IMR-90 (cell line): ENCODE results near the gene PRKAG2. TPM values are rescaled to one million over a fixed set of nuclear protein-coding genes. Genes with fewer than 3 reads are reported as not detected.

Experiments used
- ATAC-seq: fragments of 200-7000 bp; cut with Tn5 transposase; 2 replicates; pipeline ENCODE4 v1.9.1; 2020; ENCODE audit warnings: low read depth, mild to moderate bottlenecking, moderate library complexity
- BruUV-seq: library from RNA; stranded (reverse); fragments of 400-500 nt; replicated peaks from 2 replicates; lab custom pipeline; 2021; lab: Mats Ljungman, UMichigan
- CTCF ChIA-PET: fragments of 300-600 bp; formaldehyde crosslinking; extraction: SDS; loops from one replicate; lab custom pipeline; 2021; ENCODE audit warnings: antibody characterized with exemption; lab: Yijun Ruan, JAX
- POLR2A ChIA-PET: fragments of 300-600 bp; sonication (Branson Sonifier 250); formaldehyde crosslinking; loops from one replicate; lab custom pipeline; 2022; ENCODE audit warnings: antibody characterized with exemption; ENCODE audit not compliant: unreplicated experiment; lab: Charles Lee
- DNase-seq: peaks from one replicate; pipeline ENCODE4 v3.0.0; 2013
- H2AFZ ChIP-seq: replicated peaks from 2 replicates; pipeline ENCODE3; 2013; ENCODE audit warnings: low read length, mild to moderate bottlenecking; ENCODE audit not compliant: poor library complexity
- H2AK5ac ChIP-seq: 2 replicates; pipeline ENCODE4 v1.6.1; 2013; ENCODE audit warnings: low read depth, low read length, inconsistent platforms
- H2AK9ac ChIP-seq: replicated peaks from 2 replicates; pipeline ENCODE3; 2013; ENCODE audit warnings: mild to moderate bottlenecking, low read depth, low read length, moderate library complexity; ENCODE audit not compliant: poor library complexity
- H2BK120ac ChIP-seq: 2 replicates; pipeline ENCODE4 v1.6.1; 2013; ENCODE audit warnings: low read depth, low read length, inconsistent platforms
- H2BK15ac ChIP-seq: 3 replicates; pipeline ENCODE4 v1.6.1; 2013; ENCODE audit warnings: low read depth, low read length, inconsistent platforms
- H2BK20ac ChIP-seq: 2 replicates; pipeline ENCODE4 v1.6.1; 2013; ENCODE audit warnings: low read depth, mild to moderate bottlenecking, inconsistent platforms, low read length, moderate library complexity
- H2BK5ac ChIP-seq: 2 replicates; pipeline ENCODE4 v1.6.1; 2013; ENCODE audit warnings: mild to moderate bottlenecking, low read depth, low read length, inconsistent platforms; ENCODE audit not compliant: poor library complexity, severe bottlenecking
- H3K14ac ChIP-seq: replicated peaks from 2 replicates; pipeline ENCODE4 v1.6.1; 2013; ENCODE audit warnings: low read depth, low read length, inconsistent platforms
- H3K18ac ChIP-seq: 2 replicates; pipeline ENCODE4 v1.6.1; 2013; ENCODE audit warnings: low read depth, low read length, control low read depth
- H3K23ac ChIP-seq: 2 replicates; pipeline ENCODE4 v1.6.1; 2013; ENCODE audit warnings: low read depth, low read length, inconsistent platforms
- H3K27ac ChIP-seq: 2 replicates; pipeline ENCODE4 v1.5.1; 2013; ENCODE audit warnings: mild to moderate bottlenecking, control low read depth, low read length; ENCODE audit not compliant: insufficient read depth
- H3K27me3 ChIP-seq: 2 replicates; pipeline ENCODE4 v1.6.1; 2013; ENCODE audit warnings: low read length; ENCODE audit not compliant: control insufficient read depth, insufficient read depth
- H3K36me3 ChIP-seq: 2 replicates; pipeline ENCODE4 v1.6.1; 2013; ENCODE audit warnings: low read length, mixed read lengths; ENCODE audit not compliant: control insufficient read depth, insufficient read depth
- H3K4ac ChIP-seq: 2 replicates; pipeline ENCODE4 v1.6.1; 2013; ENCODE audit warnings: low read depth, low read length, inconsistent platforms
- H3K4me1 ChIP-seq: 2 replicates; pipeline ENCODE4 v1.6.1; 2013; ENCODE audit warnings: low read length, mixed read lengths; ENCODE audit not compliant: control insufficient read depth, insufficient read depth
- H3K4me2 ChIP-seq: 2 replicates; pipeline ENCODE4 v1.6.1; 2013; ENCODE audit warnings: low read depth, mild to moderate bottlenecking, control low read depth, low read length, moderate library complexity
- H3K4me3 ChIP-seq: 2 replicates; pipeline ENCODE4 v1.5.1; 2013; ENCODE audit warnings: low read depth, mild to moderate bottlenecking, control low read depth, low read length, moderate library complexity; ENCODE audit not compliant: insufficient read depth
- H3K56ac ChIP-seq: 2 replicates; pipeline ENCODE4 v1.6.1; 2013; ENCODE audit warnings: low read length, inconsistent platforms; ENCODE audit not compliant: insufficient read depth; ENCODE audit errors: extremely low read depth
- H3K79me1 ChIP-seq, 2 experiments: 2 replicates each; pipeline ENCODE4 v1.6.1; 2013; ENCODE audit warnings: low read length in 2 of 2, inconsistent platforms in 1 of 2, low read depth in 1 of 2
- H3K9ac ChIP-seq: 2 replicates; pipeline ENCODE4 v1.6.1; 2013; ENCODE audit warnings: low read depth, low read length, control low read depth
- H3K9me1 ChIP-seq: 2 replicates; pipeline ENCODE4 v1.6.1; 2013; ENCODE audit warnings: low read length, inconsistent platforms; ENCODE audit not compliant: insufficient read depth
- H3K9me3 ChIP-seq: 2 replicates; pipeline ENCODE4 v1.6.1; 2013; ENCODE audit warnings: low read length; ENCODE audit not compliant: control insufficient read depth, insufficient read depth
- H4K20me1 ChIP-seq: 2 replicates; pipeline ENCODE4 v1.6.1; 2013; ENCODE audit warnings: low read length, inconsistent platforms; ENCODE audit not compliant: insufficient read depth
- H4K5ac ChIP-seq: 2 replicates; pipeline ENCODE4 v1.6.1; 2013; ENCODE audit warnings: mild to moderate bottlenecking, low read depth, low read length, control low read depth
- H4K8ac ChIP-seq, 2 experiments: 2 replicates each; pipeline ENCODE4 v1.6.1; 2013; ENCODE audit warnings: low read depth in 2 of 2, low read length in 2 of 2, control low read depth in 1 of 2, inconsistent platforms in 1 of 2
- H4K91ac ChIP-seq: 2 replicates; pipeline ENCODE4 v1.6.1; 2013; ENCODE audit warnings: low read depth, low read length, inconsistent platforms; ENCODE audit not compliant: insufficient read depth
- BHLHE40 ChIP-seq: fragments of 150-350 bp; IDR thresholded peaks from 2 replicates; pipeline ENCODE4 v1.6.1; 2016; ENCODE audit warnings: mild to moderate bottlenecking, low read depth, low read length
- CEBPB ChIP-seq: IDR thresholded peaks from 2 replicates; pipeline ENCODE4 v1.6.1; 2012; ENCODE audit warnings: low read depth, low read length, improper control_type of control experiment
- CHD1 ChIP-seq: IDR thresholded peaks from 2 replicates; pipeline ENCODE4 v1.6.1; 2012; ENCODE audit warnings: low read depth, low read length, improper control_type of control experiment
- FOS ChIP-seq: fragments of 150-350 bp; IDR thresholded peaks from 2 replicates; pipeline ENCODE4 v1.6.1; 2016; ENCODE audit warnings: low read depth, low read length
- MAFK ChIP-seq: IDR thresholded peaks from 2 replicates; pipeline ENCODE4 v1.6.1; 2012; ENCODE audit warnings: low read depth, low read length, improper control_type of control experiment
- MAZ ChIP-seq: IDR thresholded peaks from 2 replicates; pipeline ENCODE4 v1.6.1; 2012; ENCODE audit warnings: low read depth, mild to moderate bottlenecking, low read length, improper control_type of control experiment, moderate library complexity, borderline replicate concordance
- MXI1 ChIP-seq: IDR thresholded peaks from 2 replicates; pipeline ENCODE4 v1.6.1; 2012; ENCODE audit warnings: low read depth, mild to moderate bottlenecking, low read length, moderate library complexity, borderline replicate concordance
- NFE2L2 ChIP-seq: fragments of 150-350 bp; IDR thresholded peaks from 2 replicates; pipeline ENCODE4 v1.6.1; 2016; ENCODE audit warnings: low read depth, mild to moderate bottlenecking, low read length
- POLR2A ChIP-seq: IDR thresholded peaks from 2 replicates; pipeline ENCODE4 v1.6.1; 2012; ENCODE audit warnings: mild to moderate bottlenecking, low read depth, low read length
- RAD21 ChIP-seq: IDR thresholded peaks from 2 replicates; pipeline ENCODE4 v1.6.1; 2012; ENCODE audit warnings: low read length, improper control_type of control experiment
- RCOR1 ChIP-seq: IDR thresholded peaks from 2 replicates; pipeline ENCODE4 v1.6.1; 2012; ENCODE audit warnings: mild to moderate bottlenecking, low read length, improper control_type of control experiment; ENCODE audit not compliant: insufficient replicate concordance
- RFX5 ChIP-seq: IDR thresholded peaks from 2 replicates; pipeline ENCODE4 v1.8.0; 2012; ENCODE audit warnings: low read depth, mild to moderate bottlenecking, low read length, moderate library complexity
- SMC3 ChIP-seq: fragments of 150-350 bp; IDR thresholded peaks from 2 replicates; pipeline ENCODE4 v1.6.1; 2016; ENCODE audit warnings: low read depth, mild to moderate bottlenecking, antibody characterized with exemption, low read length, moderate library complexity
- WGBS, 2 experiments: methylation state at CpG; one replicate each; pipeline versions ENCODE4 v1.1.5 to v1.1.7; 2013; ENCODE audit warnings: missing lambda C conversion rate in 2 of 2; ENCODE audit not compliant: insufficient read length in 1 of 2; ENCODE audit errors: extremely low coverage in 2 of 2; 5-methylcytosine and 5-hydroxymethylcytosine counted together
- dilution Hi-C: fragments of 300-500 bp; cut with HindIII; formaldehyde crosslinking; loops from one replicate; pipeline ENCODE4 v1.14.3; 2018; ENCODE audit warnings: low sequenced_read_pairs; ENCODE audit not compliant: unreplicated experiment
- in situ Hi-C: fragments of 300-500 bp; cut with MboI; formaldehyde crosslinking; loops from 3 replicates; pipeline ENCODE4 v1.14.3; 2019; ENCODE audit warnings: low sequenced_read_pairs, inconsistent platforms, mixed read lengths
- intact Hi-C: fragments of 100-400 bp; cut with micrococcal nuclease; formaldehyde crosslinking; loops from 2 replicates; pipeline ENCODE4 v1.10.0; 2022
- polyA plus RNA-seq, 3 experiments: library from polyadenylated mRNA; depleted of rRNA; stranded (reverse); fragments of >200 nt; gene quantifications; 2 replicates each; pipeline ENCODE4 v1.2.3, GENCODE V29; 2012; ENCODE audit warnings: low replicate concordance in 1 of 3
- total RNA-seq: library from RNA; depleted of rRNA; stranded (reverse); fragments of >200 nt; gene quantifications from 2 replicates; pipeline ENCODE4 v1.2.3, GENCODE V29; 2012
- TF ChIP-seq, protein P1 (sequence below): fragments of 150-350 bp; IDR thresholded peaks from 2 replicates; pipeline ENCODE4 v1.6.1; 2017; ENCODE audit warnings: mild to moderate bottlenecking, antibody characterized with exemption, low read length, low read depth
- TF ChIP-seq, protein P2 (sequence below): fragments of 150-350 bp; IDR thresholded peaks from 2 replicates; pipeline ENCODE4 v1.6.1; 2016; ENCODE audit warnings: low read depth, mild to moderate bottlenecking, low read length, moderate library complexity, borderline replicate concordance
- TF ChIP-seq, protein P3 (sequence below): conservative IDR thresholded peaks from 2 replicates; pipeline ENCODE4 v1.5.1; 2012; ENCODE audit warnings: mild to moderate bottlenecking, low read depth, low read length, improper control_type of control experiment

The PRKAG2 gene
- total and polyA plus RNA-seq, 2 of the 4 experiments (the other 2 are of a cell fraction), result 15.4 to 21.6 TPM

DNA sequence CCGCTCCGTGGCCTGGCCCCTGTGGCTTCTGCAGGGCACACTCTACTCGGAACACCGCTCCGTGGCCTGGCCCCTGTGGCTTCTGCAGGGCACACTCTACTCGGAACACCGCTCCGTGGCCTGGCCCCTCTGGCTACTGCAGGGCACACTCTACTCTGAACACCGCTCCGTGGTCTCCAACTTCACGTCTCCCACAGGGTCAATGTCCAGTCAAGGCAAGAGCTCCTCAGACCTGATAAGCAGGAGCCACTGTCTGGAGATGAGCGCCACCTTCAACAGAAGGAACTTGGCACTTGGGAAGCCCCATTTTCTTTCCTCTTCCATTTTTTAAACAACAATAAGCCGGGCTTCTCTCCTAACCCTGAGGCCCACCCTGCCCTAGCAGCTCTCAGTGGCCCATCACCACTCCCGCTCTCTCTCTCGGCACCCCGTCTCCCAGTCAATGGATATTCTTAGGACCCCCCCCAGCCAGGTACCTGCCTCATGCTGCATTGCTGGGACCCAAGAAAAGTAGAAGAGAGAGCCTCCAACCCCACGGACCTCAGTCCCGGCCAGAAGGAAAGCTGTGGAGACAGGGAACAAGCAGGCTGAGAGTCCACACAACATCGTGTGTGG, 56.3 kb downstream of the PRKAG2 start:
- dilution Hi-C loops (no loop called here), in situ Hi-C loops (no loop called here), intact Hi-C loops (no loop called here)
- no peak for DNase-seq
- H3K9ac ChIP-seq, result no peak overlapping the region
- CTCF ChIA-PET, result no interaction called here
- 81% methylated on average over 7 of the region's 19 CpGs; no CpG with 5 or more reads in 1 of the 2 experiments for WGBS, 2 experiments
- no peak overlapping the region for H2BK20ac ChIP-seq
- no peak overlapping the region for H2BK5ac ChIP-seq
- H3K27me3 ChIP-seq, result peaks cover 61% of the 10 kb centered on the region
- no peak overlapping the region for H3K4me2 ChIP-seq
- H3K4me1 ChIP-seq, result no peaks in the 10 kb centered on the region
- H3K14ac ChIP-seq, result no peak overlapping the region
- no peak overlapping the region for H3K4ac ChIP-seq
- H3K9me3 ChIP-seq, result no peaks in the 10 kb centered on the region
- TF ChIP-seq MAFK (no peak), RCOR1 (no peak), MXI1 (no peak), MAZ (no peak), NFE2L2 (no peak), FOS (no peak), CEBPB (no peak), RAD21 (no peak), SMC3 (no peak), CHD1 (no peak), POLR2A (no peak), BHLHE40 (no peak), RFX5 (no peak)
- TF ChIP-seq, protein P1, sequence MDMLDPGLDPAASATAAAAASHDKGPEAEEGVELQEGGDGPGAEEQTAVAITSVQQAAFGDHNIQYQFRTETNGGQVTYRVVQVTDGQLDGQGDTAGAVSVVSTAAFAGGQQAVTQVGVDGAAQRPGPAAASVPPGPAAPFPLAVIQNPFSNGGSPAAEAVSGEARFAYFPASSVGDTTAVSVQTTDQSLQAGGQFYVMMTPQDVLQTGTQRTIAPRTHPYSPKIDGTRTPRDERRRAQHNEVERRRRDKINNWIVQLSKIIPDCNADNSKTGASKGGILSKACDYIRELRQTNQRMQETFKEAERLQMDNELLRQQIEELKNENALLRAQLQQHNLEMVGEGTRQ, result no peak
- TF ChIP-seq, protein P2, sequence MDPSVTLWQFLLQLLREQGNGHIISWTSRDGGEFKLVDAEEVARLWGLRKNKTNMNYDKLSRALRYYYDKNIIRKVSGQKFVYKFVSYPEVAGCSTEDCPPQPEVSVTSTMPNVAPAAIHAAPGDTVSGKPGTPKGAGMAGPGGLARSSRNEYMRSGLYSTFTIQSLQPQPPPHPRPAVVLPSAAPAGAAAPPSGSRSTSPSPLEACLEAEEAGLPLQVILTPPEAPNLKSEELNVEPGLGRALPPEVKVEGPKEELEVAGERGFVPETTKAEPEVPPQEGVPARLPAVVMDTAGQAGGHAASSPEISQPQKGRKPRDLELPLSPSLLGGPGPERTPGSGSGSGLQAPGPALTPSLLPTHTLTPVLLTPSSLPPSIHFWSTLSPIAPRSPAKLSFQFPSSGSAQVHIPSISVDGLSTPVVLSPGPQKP, result no peak
- TF ChIP-seq, protein P3, sequence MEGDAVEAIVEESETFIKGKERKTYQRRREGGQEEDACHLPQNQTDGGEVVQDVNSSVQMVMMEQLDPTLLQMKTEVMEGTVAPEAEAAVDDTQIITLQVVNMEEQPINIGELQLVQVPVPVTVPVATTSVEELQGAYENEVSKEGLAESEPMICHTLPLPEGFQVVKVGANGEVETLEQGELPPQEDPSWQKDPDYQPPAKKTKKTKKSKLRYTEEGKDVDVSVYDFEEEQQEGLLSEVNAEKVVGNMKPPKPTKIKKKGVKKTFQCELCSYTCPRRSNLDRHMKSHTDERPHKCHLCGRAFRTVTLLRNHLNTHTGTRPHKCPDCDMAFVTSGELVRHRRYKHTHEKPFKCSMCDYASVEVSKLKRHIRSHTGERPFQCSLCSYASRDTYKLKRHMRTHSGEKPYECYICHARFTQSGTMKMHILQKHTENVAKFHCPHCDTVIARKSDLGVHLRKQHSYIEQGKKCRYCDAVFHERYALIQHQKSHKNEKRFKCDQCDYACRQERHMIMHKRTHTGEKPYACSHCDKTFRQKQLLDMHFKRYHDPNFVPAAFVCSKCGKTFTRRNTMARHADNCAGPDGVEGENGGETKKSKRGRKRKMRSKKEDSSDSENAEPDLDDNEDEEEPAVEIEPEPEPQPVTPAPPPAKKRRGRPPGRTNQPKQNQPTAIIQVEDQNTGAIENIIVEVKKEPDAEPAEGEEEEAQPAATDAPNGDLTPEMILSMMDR, result no peak
- no peak overlapping the region for H2AK5ac ChIP-seq
- no peak overlapping the region for H3K27ac ChIP-seq
- H4K20me1 ChIP-seq, result no peaks in the 10 kb centered on the region
- no TSS peak for BruUV-seq
- H3K18ac ChIP-seq, result no peak overlapping the region
- H2AFZ ChIP-seq, result no peak overlapping the region
- no peak overlapping the region for H3K23ac ChIP-seq
- ATAC-seq, result no peak
- no peak overlapping the region for H3K56ac ChIP-seq
- H4K8ac ChIP-seq, result no peak overlapping the region
- H3K36me3 ChIP-seq, result no peaks in the 10 kb centered on the region
- no peak overlapping the region for H3K4me3 ChIP-seq
- no peak overlapping the region for H4K5ac ChIP-seq
- H4K91ac ChIP-seq, result no peak overlapping the region
- no peaks in the 10 kb centered on the region for H3K9me1 ChIP-seq
- no peaks in the 10 kb centered on the region for H3K79me1 ChIP-seq
- POLR2A ChIA-PET, result no interaction called here
- H2BK15ac ChIP-seq, result no peak overlapping the region
- no peak overlapping the region for H2BK120ac ChIP-seq
- no peak overlapping the region for H2AK9ac ChIP-seq
